Amniotic stem cell (primary cell): ENCODE measurements around the gene PRKN.

ENCODE experiments used
- DNase-seq: peaks from one replicate; lab custom pipeline; 2025; lab: John Stamatoyannopoulos, UW

The PRKN gene

DNA sequence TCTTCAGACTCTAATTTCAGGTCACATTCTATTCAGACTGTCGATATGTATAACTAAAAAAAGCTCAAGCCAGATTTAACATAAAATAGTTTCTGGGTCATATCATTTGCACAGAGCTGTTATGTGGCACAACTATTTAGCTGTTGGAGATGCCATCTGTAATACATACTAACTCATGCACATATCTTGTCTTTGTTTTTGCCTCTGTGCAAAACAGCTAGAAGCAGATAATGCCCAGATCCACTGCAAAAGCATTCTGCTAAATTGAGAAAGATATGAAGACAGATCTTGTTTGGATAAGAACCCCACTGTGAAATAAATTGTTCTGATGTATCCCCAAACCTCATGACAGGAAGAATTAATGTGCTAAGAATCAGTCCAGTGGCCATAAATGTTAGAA is 930.9 kb downstream of the PRKN start:
- no peak for DNase-seq

DNA sequence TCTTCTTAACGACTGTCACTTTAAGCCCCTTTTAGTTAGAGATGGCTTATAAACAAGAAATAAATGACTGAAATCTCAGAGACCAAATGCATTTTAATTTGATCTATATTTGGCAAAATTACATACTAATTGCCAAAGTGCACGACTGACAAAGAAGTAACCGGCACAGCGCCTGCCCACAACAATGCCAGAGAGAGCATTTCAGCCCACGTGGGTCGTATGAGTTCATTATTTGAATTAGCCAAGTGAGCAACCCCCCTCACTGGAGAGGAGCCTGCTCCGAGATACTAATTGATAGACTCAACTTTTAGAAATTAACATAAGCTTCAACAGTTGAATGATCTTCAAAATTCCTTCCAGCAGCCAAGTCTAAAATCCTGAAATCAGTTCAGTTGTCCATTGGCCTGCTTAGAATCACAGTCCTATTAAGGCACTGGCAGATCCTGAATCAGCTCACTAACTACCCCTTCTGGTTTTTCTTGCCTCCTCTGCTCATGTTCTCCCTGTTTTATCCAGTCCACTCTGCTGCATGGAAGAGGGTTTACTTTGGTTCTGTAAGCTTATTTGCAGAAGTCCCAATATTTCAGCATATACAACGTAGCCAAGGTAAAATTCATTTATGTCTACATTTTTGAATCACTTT is 934.6 kb downstream of the PRKN start:
- no peak for DNase-seq

DNA sequence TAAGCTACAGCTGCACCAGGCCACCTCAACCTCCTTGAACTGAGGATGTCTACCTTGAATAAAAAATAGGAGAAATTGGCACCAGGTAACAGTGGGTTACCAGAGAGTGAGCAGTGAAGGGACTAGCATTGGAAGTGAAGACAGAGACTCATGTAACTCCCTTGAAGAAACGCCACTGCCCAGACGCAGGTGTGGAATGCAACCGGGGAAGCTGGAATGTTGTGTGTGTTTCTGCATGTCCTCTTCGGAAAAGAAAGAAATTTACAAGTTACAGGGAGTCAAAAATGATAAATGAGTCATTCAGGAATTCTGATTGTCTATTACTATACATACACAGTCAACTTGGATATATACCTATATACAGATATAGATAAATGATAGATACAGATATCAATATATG is 939.0 kb downstream of the PRKN start:
- DNase-seq, result no peak

DNA sequence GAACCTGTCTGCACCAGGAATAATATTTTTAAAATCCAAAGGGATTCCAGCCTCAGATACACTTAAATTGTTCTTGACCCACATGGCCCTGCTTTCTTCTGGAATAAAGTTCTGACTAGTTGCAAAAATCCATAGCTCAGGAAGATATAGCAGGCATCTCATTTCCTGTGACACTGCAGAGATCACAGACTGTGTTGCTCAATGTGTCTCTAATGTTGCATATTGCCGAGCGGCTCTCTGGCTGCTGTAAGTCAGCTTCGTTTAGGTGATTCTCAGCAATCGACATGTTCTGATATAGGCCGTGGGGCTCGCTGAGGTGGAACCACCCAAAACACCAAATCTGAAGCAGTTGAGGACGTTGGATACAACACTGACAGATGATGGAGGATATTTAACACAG is 955.4 kb downstream of the PRKN start:
- no peak for DNase-seq

DNA sequence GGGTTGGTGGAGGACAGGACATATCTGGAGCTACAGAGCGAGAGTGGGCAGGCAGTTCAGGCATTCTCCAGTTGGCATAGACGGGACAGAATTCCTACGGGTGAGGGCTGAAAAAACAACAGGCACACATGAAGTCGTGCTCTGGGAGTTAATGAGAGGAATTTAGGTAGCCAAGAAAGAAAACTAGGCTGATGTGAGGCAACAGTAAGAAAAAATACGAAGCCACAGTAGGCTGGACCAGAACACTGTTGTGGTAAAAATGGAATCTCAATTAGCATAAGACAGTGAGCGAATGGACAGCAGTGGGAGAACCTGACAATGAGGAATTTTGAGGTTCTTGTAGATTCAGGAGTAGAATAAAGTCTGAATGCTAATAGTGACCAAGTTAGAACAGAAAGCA is 965.6 kb downstream of the PRKN start:
- no peak for DNase-seq

DNA sequence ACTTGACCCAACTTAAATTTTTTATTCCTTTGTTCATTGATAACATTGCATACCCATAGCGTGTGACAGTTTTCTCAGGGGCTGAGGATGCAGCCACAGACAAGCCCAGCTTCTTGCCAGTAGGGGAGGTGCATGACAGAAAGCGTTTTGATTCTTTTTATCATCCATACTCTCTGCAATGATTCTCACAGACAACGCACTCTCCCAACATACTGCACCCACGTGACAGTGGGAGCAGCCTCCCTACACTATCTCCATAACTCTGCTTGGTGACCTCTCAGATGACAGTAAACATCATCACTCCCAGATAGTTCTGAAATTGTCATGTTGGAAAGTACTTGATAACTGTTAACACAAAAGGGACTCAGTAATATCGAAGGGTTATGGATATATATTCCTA is 972.5 kb downstream of the PRKN start:
- no peak for DNase-seq

DNA sequence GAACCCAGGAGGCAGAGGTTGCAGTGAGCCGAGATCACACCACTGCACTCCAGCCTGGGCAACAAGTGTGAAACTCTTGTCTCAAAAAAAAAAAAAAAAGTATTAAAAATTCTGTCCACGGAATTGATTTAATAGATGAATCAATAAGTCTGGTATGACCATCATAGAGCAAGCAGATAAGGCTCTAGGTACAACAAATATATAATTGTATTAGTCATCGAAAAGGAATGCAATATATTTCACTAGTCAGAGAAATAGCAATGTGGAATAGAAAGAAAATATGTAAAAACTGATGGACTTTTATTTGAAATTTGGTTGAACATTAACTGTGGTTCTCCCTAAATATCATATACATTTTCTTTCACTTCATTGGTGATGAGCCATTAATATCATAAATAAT is 976.9 kb downstream of the PRKN start:
- no peak for DNase-seq

DNA sequence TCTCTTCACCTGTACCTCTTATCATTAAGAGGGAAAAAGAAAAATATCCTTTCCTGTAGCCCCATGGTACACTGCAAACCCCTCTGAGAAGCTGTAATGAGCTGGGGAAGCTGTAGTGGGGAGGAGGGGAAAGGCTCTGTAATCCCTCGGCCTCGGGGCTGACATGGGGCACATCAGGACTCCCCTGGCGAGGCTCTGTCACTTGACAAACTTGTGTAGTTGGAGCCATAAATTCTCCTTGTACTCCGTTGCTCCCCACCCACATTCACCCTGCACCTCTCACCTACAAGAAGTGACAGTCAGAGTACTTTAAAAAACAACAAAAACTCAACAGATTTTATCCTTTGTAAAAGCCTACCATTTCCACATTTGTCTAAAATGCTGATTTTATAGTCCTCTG is 978.0 kb downstream of the PRKN start:
- DNase-seq, result no peak

DNA sequence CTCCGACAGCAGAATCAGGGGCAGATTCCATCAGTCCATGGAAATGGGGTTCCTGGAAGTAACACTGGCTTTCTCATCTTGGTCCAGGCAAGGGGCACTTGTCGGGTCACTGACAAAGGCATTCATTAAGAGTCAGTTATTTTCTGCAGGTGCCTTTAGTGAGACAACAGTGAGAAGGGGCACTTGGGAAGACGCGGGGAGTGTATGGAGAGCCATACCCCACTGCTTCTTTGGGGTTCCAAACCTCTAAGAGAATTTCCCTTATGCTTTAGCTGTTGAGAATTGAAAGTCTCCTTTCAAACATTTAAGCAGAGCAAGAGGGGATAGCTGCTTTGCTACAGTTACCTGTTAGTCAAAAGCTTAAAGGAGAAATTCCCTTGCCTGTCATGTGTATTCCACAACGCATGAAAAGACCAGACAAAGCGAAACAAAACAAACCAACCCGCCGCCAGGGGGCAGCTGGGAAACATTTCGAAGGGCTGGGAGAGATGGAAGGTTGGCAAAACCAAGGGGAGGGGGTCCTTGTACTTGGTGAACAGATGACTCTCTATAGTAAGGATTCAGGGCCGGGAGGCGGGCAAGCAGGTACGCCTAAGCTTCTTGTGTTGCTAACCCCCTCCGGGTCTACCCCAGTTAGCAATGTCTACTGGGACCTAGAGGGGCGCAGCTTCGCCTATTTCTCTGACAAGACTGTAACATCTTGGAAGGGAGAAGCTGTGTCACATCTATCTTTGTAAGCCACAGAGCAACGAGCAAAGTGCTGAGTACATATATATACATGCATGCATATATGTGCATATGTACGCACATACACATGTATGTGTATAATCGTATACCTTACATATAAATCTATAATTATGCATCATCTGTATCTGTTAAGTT is 978.8 kb downstream of the PRKN start:
- DNase-seq, result no peak

DNA sequence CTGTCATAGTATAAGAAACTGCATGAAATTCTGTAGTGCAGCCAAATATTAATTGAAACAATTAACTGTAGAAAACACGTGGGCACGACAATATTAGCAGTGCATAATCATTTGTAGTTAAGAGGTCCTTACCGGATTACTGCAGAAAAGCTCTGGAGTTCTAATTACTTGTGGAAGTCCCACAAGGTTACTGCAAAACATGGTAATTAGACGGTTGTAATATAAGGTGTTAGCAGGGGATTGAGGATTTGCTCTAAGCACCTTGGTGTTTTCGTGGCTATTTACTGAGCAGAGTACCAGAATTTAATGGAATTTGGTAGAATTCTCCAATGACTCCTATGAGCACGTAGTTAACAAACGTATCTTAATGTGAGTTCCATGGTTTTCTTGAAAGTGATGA is 980.1 kb downstream of the PRKN start:
- no peak for DNase-seq

DNA sequence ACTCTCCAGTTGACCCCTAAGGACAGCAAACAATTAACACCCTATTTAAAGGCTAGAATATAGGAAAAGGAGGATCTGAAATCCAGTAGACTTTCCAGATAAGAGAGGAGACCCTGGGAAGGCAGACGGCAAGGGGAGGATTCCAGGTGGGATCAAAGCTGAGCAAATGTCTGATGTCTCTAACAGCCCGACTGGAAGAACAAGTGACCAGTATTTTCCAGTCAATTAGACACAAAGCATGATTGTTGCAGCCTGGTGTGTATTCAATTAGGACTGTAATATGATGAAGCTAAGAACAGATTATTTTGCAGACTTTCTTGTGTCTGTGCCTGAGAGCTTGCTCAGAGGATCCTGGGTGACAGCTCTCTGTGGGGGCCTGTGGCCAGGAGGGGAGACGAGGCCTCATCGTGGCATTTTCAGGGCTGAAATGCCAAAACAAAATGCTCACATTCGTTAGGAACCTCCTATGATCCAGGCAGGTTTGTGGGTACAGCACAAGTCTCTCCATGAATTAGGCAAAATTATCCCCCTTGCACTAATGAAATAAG is 981.9 kb downstream of the PRKN start:
- DNase-seq, result no peak

DNA sequence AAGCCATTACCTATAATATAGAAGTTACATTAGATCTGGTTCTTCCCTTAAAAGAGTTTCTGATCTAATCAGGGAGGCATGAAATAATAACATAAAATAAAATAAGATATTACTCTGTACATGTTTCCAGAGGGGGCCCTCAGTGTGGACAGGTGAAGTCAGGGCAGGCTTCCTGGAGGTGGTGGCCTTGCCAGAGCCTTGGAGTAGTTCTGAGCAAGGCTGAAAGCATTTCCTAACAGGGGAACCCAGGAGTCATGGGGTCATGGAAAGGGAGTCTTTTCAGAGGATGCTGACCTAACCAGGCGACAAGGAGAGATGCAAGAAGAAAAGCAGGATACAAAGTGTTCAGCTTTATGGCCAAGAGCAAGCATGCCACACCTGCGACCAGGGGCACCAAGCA is 982.4 kb downstream of the PRKN start:
- DNase-seq, result no peak

DNA sequence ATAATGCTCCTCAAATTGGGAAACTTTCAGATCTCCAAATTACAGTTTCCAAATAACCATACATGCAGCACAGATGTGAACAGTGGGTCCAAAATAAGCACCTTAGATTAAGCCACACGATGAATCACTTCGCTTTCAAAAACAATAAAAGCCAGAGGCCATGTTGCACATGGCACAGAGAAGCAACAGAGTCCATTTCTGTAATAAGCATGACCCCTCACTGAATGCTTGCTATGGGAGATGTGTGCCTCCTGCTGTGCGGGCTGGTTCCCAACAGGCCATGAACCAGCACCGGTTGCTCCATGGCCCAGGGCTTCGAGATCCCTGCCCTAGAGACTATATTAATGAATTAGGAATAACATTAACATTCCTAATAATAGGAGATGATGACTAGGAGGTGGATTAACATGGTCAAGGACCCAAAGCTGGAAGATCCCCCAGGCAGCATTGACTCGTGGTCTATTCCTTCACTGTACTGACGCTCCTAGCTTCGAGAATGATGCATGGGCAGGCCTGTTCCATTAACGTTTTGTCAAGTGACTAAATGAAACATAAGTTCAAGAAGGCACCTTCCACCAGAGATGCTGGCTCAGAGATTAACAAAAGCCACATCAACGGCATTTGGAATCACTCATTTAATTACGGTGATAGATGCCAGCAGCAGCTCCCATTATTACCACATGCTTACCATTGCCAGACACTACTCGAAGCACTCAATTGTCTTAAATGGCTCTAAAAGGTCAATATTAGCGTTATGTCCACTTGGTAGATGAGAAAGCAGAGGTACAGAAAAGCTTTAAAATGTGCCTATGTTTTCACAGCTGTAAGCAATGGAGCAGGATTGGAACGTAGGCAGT is 983.1 kb downstream of the PRKN start:
- DNase-seq, result no peak

DNA sequence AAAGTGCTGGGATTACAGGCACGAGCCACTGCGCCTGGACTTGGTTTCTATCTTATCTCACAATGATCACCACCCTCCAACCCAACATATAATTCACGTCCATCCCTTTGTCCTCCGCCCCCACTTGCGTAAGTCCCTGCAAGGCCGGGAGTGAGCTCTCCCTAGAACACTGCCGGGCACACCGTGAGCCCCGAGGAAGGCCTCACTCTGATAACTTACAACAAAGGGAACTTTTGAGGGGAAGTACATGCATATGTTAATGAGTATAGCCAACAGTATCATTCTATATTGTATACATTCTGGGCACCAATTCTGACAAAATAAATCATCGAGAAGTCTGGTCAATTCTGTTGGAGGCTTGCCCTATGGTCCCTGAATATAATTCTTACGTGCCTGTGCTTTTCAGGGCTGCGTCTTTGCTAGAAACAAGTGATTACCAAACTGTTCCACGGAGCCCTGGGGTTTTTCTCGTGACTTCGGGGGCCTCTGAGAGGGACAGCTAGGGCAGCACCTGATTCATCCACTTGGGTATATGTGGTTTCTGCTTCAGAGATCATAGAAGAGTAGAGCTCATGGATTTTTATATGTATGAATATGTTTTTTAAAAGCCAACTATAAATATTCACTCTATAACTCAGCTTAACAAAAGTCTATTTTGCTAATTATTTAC is 983.9 kb downstream of the PRKN start:
- no peak for DNase-seq

DNA sequence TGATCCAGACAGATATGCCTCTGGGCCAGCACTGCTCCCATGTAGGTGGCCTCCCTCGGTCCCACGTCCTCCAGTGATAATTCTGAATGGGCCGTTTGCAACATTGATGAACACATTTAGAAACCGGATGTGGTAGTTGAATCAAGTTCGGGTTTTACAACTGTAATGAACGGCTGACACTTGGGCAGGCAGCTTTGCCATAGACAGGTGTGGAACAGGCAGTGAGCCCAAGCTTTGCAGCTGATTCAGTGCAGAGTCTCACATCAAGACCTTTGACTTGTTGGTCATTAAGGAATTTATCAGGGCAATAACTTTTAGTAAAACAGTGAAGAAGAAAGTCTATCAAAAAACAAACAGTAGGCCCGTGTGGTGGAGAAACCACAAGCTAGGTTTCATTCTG is 987.1 kb downstream of the PRKN start:
- no peak for DNase-seq

DNA sequence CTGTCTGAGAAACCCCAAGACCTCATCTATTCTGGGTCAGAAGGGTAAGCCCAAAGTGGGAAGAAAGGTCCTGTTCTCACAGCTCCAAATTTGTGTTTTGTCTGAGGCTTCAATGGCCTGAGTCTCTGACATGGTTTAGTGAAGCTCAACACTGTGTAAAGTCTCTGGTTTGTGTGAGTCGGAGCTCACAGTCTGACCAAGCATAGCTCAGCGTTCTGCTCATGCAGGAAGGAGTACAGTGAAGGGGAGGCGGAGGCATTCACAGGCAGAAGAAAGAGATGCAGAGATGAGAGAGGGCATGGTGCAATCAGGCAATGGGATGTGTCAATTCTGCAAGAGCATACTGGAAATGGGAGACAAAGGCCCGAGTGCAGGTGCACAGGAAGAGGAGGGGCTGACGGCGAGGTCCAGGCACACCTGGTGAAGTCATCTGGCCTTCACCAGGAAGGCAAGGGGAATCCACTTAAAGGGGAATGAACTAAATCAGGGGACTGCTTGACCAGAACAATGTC is 990.7 kb downstream of the PRKN start:
- DNase-seq, result no peak

DNA sequence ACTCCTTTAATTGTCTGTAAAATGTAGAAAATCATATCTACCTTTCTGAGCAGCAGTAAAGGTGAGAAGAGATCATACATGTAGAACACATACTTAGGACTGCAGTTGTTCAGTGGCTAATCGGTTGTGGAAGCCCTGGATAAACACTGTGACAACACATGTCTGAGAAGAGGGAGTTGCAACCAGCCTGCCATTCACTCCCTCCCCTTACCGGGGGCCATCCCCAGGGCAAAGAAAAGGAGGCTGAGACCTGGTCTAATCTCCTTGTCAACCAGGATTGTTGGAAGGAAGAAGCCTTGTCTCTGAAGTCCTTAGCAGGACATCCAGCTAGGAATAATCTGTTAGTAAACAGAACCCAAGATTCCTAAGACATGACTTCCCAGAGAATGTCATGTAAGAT is 991.2 kb downstream of the PRKN start:
- no peak for DNase-seq

DNA sequence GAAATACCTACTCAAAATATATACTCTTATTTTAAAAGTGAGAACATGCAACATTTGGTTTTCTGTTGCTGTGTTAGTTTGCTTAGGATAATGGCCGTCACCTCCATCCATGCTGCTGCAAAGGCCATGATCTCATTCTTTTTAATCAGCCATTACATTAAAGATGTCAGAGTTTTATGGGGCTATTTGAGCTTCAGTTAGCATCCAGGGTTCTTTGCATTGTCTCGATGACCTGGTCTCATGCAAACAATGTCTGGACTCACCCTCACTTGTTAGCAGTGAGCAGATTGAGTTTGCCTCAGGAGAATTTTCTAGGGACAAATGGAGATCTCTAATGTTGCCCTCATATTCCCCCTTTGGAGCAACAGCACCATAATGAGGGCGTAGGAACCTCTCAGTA is 995.0 kb downstream of the PRKN start:
- no peak for DNase-seq

DNA sequence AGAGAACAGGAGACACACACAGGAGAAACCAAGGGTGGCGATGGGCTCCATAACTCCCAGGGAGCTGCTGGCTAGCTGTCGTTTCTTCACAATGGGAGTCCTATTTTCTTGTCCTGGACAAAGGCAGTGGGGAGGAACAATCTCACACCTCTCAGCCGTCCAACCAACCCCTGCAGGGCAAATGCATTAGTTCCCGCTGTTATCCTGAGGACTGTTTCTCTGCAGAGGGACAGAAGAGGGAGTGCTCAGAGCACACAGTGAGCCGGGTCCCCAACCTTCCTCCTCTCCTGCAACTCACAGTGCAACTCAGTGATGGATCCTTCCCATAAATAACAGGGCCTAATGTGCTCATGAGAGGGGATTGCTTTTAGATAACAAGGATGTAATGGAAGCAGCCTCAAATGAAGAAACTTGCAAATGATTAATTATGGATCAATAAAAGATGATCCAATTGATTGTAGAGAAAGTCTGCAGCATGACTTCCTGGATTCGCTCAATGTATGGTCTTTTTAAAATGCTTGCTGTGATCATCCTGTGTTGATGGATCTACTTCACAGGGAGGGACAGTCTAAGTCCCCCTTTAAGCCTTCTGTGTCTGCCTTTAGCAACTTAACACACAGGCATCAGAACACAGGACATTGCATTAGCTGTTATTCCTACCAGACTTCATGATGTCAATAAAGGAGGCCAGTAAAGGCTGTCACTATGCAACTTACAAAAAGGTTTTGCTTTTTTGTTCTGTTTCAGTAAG is 1000.3 kb downstream of the PRKN start:
- no peak for DNase-seq

DNA sequence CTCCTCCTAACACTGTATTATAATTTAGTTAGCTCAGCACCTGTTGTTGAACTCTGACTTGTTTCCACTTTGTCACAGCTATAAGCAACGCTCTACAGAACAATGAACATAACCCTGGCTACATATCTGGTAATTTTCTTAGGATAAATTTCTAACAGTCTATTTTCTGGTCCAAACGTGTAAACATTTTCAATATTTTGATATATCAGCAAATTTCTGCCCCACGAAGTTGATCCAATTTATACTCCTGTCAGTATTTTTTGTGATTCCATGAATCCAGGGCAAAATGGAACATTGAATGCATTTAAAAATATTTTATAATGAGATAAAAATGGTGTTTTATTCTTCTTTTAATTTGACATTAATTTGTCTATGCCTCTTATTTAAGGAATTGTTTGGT is 1005.2 kb downstream of the PRKN start:
- DNase-seq, result no peak

DNA sequence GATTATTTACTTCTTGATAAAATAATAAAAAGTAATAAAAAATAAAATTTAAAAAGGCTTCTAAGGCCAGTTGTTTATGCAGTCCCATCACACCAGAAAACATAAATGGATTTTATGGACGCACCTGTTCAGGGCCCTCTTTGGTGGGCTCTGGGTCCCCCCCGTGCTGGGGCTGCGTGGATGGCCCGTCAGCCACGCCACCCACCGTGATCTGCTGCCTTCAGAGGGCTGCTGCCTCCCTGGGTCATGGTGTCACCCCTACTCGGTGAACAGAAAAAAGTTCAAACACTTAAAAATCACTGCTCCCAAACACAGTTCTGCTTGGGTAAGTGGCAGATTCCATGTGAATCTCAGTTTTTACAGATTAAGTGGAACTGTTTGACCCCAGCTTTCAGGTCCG is 1006.1 kb downstream of the PRKN start:
- no peak for DNase-seq
